A549 treated with dexamethasone at 1 μM for 4 hours (cell line): Measurements from ENCODE around the gene CLSTN1. TPM values are rescaled to one million over a fixed set of nuclear protein-coding genes. Genes with fewer than 3 reads are reported as not detected.

Experiments
- total RNA-seq: library from RNA; stranded (reverse); fragments of 200-300 nt; extraction: Qiagen RNA extraction; gene quantifications from 5 replicates; pipeline ENCODE4 v1.2.3, GENCODE V29; 2022

Gene CLSTN1
- 52.6 to 72.4 TPM (median 70.2 TPM) in 5 replicates for total RNA-seq

DNA sequence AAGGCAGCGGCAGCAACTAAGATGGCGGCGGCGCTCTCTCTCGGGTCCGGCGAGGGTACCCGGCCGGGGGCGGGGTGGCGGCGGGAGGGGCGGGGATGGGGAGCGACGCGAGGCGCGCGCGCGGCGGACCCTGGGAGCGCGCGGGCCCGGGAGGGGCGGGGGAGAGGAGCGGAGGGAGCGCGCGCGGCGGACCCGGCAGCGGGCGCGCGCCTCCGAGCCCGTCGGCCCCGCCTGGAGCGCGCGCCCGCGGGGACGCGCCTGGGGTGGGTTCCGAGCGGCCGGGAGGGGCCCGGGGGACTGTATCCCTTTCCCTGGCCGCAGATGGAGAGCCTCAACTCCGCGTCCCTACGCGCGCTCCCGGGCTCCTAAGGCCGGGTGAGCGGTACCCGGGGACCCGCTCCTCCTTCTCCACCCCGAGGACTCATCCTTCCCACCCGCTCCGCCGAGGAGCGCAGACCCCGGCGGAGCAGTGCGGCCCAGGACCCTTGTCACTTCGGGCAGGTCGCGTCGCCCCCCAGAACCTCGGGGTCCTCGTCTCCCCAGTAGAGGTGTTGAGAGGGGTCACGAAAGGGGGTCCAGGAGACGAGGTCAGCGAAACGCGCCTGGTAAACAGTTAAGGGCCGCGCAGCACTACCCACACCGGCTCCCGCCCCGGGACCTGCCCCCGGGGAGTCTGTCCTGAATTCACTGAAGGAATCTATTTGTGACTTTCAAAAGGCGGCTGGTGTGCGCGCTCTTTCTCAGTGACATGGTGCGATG lies at the start of gene CLSTN1:
Gene CLSTN1, minus strand, starts transcription at position 23 of the 759 bp plus-strand sequence. CDS start 232 bp downstream, outside the sequence.

Other genes with a start within 250 kb of the CLSTN1 start
- gene TMEM201, start 235.1 kb downstream of the CLSTN1 start, total RNA-seq = 8.6 to 14.5 TPM (median 13.8 TPM) in 5 replicates
- 8.0 to 12.3 TPM (median 10.4 TPM) in 5 replicates for gene PIK3CD, start 172.2 kb downstream of the CLSTN1 start, total RNA-seq
- 6.5 to 10.8 TPM (median 8.2 TPM) in 5 replicates for gene CTNNBIP1, start 86.3 kb upstream of the CLSTN1 start, total RNA-seq
- gene LZIC, start 119.4 kb upstream of the CLSTN1 start, total RNA-seq = 22.1 to 27.6 TPM (median 23.1 TPM) in 5 replicates
- 2.4 to 3.5 TPM (median 3.1 TPM) in 5 replicates for gene NMNAT1, start 119.5 kb upstream of the CLSTN1 start, total RNA-seq
- gene RBP7, start 173.3 kb upstream of the CLSTN1 start, total RNA-seq = 4.5 to 6.1 TPM (median 5.4 TPM) in 5 replicates
- 10.6 to 15.2 TPM (median 13.9 TPM) in 5 replicates for gene UBE4B, start 209.0 kb upstream of the CLSTN1 start, total RNA-seq